SU-DHL-6 (cell line): Measurements from ENCODE around the gene GFPT2.

Experiments used
- H2AFZ ChIP-seq: fragments of 200-600 bp; sonication (generic); 2 replicates; pipeline ENCODE4 v1.6.1; 2014; ENCODE audit warnings: low read depth, mild to moderate bottlenecking, moderate library complexity, mixed read lengths, antibody characterized with exemption, low read length; ENCODE audit not compliant: severe bottlenecking
- H3F3A ChIP-seq: fragments of 200-600 bp; shearing (Covaris generic); 2 replicates; pipeline ENCODE4 v1.6.0; 2016; ENCODE audit warnings: antibody characterized with exemption, mild to moderate bottlenecking; ENCODE audit not compliant: insufficient read depth
- H3K27ac ChIP-seq: fragments of 200-600 bp; sonication (generic); 2 replicates; pipeline ENCODE4 v1.5.1; 2016; ENCODE audit warnings: low read depth, mild to moderate bottlenecking, low read length, moderate library complexity, mixed read lengths
- H3K27me3 ChIP-seq: fragments of 200-600 bp; sonication (generic), shearing (Covaris generic); 2 replicates; pipeline ENCODE4 v1.6.0; 2014; ENCODE audit warnings: mild to moderate bottlenecking, low read length
- H3K36me3 ChIP-seq: fragments of 200-600 bp; sonication (generic); 2 replicates; pipeline ENCODE4 v1.6.1; 2014; ENCODE audit warnings: mild to moderate bottlenecking, low read length, mixed read lengths
- H3K4me2 ChIP-seq: fragments of 300-600, 200-600 bp; shearing (Covaris generic), sonication (generic); 2 replicates; pipeline ENCODE4 v1.6.0; 2014; ENCODE audit warnings: low read length, low read depth, mild to moderate bottlenecking; ENCODE audit not compliant: poor library complexity, severe bottlenecking
- H3K4me3 ChIP-seq: fragments of 200-600 bp; sonication (generic); 2 replicates; pipeline ENCODE4 v1.5.1; 2014; ENCODE audit warnings: antibody characterized with exemption, low read length, mild to moderate bottlenecking, mixed read lengths; ENCODE audit not compliant: insufficient read depth, poor library complexity, severe bottlenecking
- H3K79me2 ChIP-seq: fragments of 200-600 bp; sonication (generic); 2 replicates; pipeline ENCODE4 v1.6.1; 2014; ENCODE audit warnings: mild to moderate bottlenecking, low read length, moderate library complexity; ENCODE audit not compliant: insufficient read depth
- H3K9ac ChIP-seq: fragments of 200-600 bp; sonication (generic); 2 replicates; pipeline ENCODE4 v1.7.0; 2014; ENCODE audit warnings: mild to moderate bottlenecking, low read length
- H3K9me2 ChIP-seq: fragments of 200-600 bp; sonication (generic); replicated peaks from 2 replicates; pipeline ENCODE4 v1.6.1; 2014; ENCODE audit warnings: low read length; ENCODE audit not compliant: insufficient read depth
- H3K9me3 ChIP-seq: fragments of 200-600 bp; sonication (generic); 2 replicates; pipeline ENCODE4 v1.6.1; 2014; ENCODE audit warnings: low read length, mixed read lengths; ENCODE audit not compliant: insufficient read depth
- H4K20me1 ChIP-seq: fragments of 200-600 bp; sonication (generic); 2 replicates; pipeline ENCODE4 v1.6.1; 2014; ENCODE audit warnings: low read depth, mild to moderate bottlenecking, antibody characterized with exemption, low read length, moderate library complexity, mixed read lengths
- CTCF ChIP-seq: fragments of 200-600 bp; sonication (generic); IDR thresholded peaks from one replicate; pipeline ENCODE4 v1.5.1; 2017; ENCODE audit warnings: antibody characterized with exemption, mild to moderate bottlenecking, low read length, moderate library complexity; ENCODE audit not compliant: insufficient read depth, poor library complexity, severe bottlenecking
- EZH2phosphoT487 ChIP-seq: fragments of 200-600 bp; sonication (generic), shearing (Covaris generic); conservative IDR thresholded peaks from 2 replicates; pipeline ENCODE4 v1.6.1; 2018; ENCODE audit warnings: mild to moderate bottlenecking, antibody characterized with exemption, low read length, moderate library complexity, mixed read lengths

GFPT2 gene

GRCh38 chr5:180390441-180391190 lies 37.5 kb upstream of the GFPT2 start:
- no peak for TF ChIP-seq EZH2phosphoT487
- no peak for TF ChIP-seq CTCF
- no peaks in the 10 kb centered on the region for H3K9me2 ChIP-seq
- H4K20me1 ChIP-seq = no peaks in the 10 kb centered on the region
- no peaks in the 10 kb centered on the region for H3K9me3 ChIP-seq
- H3K27ac ChIP-seq = no peak overlapping the region
- no peaks in the 10 kb centered on the region for H3K27me3 ChIP-seq
- H3F3A ChIP-seq = no peaks in the 10 kb centered on the region
- no peaks in the 10 kb centered on the region for H3K79me2 ChIP-seq
- no peak overlapping the region for H3K4me2 ChIP-seq
- H2AFZ ChIP-seq = no peak overlapping the region
- no peak overlapping the region for H3K4me3 ChIP-seq
- H3K36me3 ChIP-seq = no peaks in the 10 kb centered on the region
- H3K9ac ChIP-seq = no peak overlapping the region

GRCh38 chr5:180389252-180390101 lies 36.3 kb upstream of the GFPT2 start:
- H3K79me2 ChIP-seq = no peaks in the 10 kb centered on the region
- H3F3A ChIP-seq = no peaks in the 10 kb centered on the region
- no peak overlapping the region for H3K4me3 ChIP-seq
- H3K27ac ChIP-seq = no peak overlapping the region
- no peaks in the 10 kb centered on the region for H3K9me2 ChIP-seq
- H2AFZ ChIP-seq = no peak overlapping the region
- no peaks in the 10 kb centered on the region for H3K27me3 ChIP-seq
- H3K9ac ChIP-seq = no peak overlapping the region
- no peaks in the 10 kb centered on the region for H3K9me3 ChIP-seq
- H4K20me1 ChIP-seq = no peaks in the 10 kb centered on the region
- no peak overlapping the region for H3K4me2 ChIP-seq
- H3K36me3 ChIP-seq = no peaks in the 10 kb centered on the region
- TF ChIP-seq CTCF = no peak
- no peak for TF ChIP-seq EZH2phosphoT487

- no peaks in the 10 kb centered on the region for H3K27me3 ChIP-seq
- no peak overlapping the region for H2AFZ ChIP-seq
- no peak overlapping the region for H3K9ac ChIP-seq
- H3K9me2 ChIP-seq = no peaks in the 10 kb centered on the region
- no peaks in the 10 kb centered on the region for H3K79me2 ChIP-seq
- no peaks in the 10 kb centered on the region for H4K20me1 ChIP-seq
- no peaks in the 10 kb centered on the region for H3K9me3 ChIP-seq
- H3K4me3 ChIP-seq = no peak overlapping the region
- H3K27ac ChIP-seq = no peak overlapping the region
- TF ChIP-seq CTCF (no peak), EZH2phosphoT487 (no peak)
- H3F3A ChIP-seq = no peaks in the 10 kb centered on the region
- no peaks in the 10 kb centered on the region for H3K36me3 ChIP-seq
- H3K4me2 ChIP-seq = no peak overlapping the region
Measured at GRCh38 chr5:180387798-180388197, 34.7 kb upstream of the GFPT2 start.
